GM12878 (cell line): ENCODE results near the gene DYNLL1. TPM values are rescaled to one million over a fixed set of nuclear protein-coding genes. Genes with fewer than 3 reads are reported as not detected.

Experiments used
- BCL11A ChIP-seq: IDR thresholded peaks from 2 replicates; pipeline ENCODE4 v1.6.1; 2011; ENCODE audit warnings: low read depth, low read length
- CBFB ChIP-seq: IDR thresholded peaks from 2 replicates; pipeline ENCODE4 v1.6.1; 2016; ENCODE audit warnings: antibody characterized with exemption, low read depth
- CBX3 ChIP-seq: fragments of 200-600 bp; sonication (generic); IDR thresholded peaks from 2 replicates; pipeline ENCODE4 v1.6.1; 2016; ENCODE audit warnings: low read depth, borderline replicate concordance
- DPF2 ChIP-seq: fragments of 450-650 bp; IDR thresholded peaks from 2 replicates; pipeline ENCODE4 v1.6.1; 2017; ENCODE audit warnings: mild to moderate bottlenecking
- ETV6 ChIP-seq, 2 experiments: fragments of 450-650 bp in 1 of 2; IDR thresholded peaks in 1 of 2; conservative IDR thresholded peaks in 1 of 2; 2 replicates each; pipeline ENCODE4 v1.6.1; 2014; ENCODE audit warnings: antibody characterized with exemption in 1 of 2, borderline replicate concordance in 1 of 2, low read depth in 1 of 2, mild to moderate bottlenecking in 1 of 2, moderate library complexity in 1 of 2
- EZH2 ChIP-seq: IDR thresholded peaks from 2 replicates; pipeline ENCODE4 v1.6.1; 2012; ENCODE audit warnings: low read depth, mild to moderate bottlenecking, control low read depth, inconsistent platforms, low read length, borderline replicate concordance; ENCODE audit not compliant: control insufficient read depth
- FOXK2 ChIP-seq: fragments of 450-650 bp; IDR thresholded peaks from 2 replicates; pipeline ENCODE4 v1.6.1; 2017; ENCODE audit warnings: mild to moderate bottlenecking, moderate library complexity
- GATAD2B ChIP-seq: fragments of 450-650 bp; conservative IDR thresholded peaks from 2 replicates; pipeline ENCODE4 v1.6.1; 2017; ENCODE audit warnings: low read depth, mild to moderate bottlenecking, moderate library complexity
- JUNB ChIP-seq: IDR thresholded peaks from 2 replicates; pipeline ENCODE4 v1.6.1; 2016; ENCODE audit warnings: antibody characterized with exemption, mild to moderate bottlenecking
- KDM1A ChIP-seq: fragments of 200-600 bp; sonication (generic); IDR thresholded peaks from 2 replicates; pipeline ENCODE4 v1.6.1; 2016; ENCODE audit warnings: borderline replicate concordance
- KLF5 ChIP-seq: fragments of 450-650 bp; IDR thresholded peaks from 2 replicates; pipeline ENCODE4 v1.6.1; 2014; ENCODE audit warnings: mild to moderate bottlenecking; ENCODE audit not compliant: partially characterized antibody
- MEF2B ChIP-seq: fragments of 450-650 bp; IDR thresholded peaks from 2 replicates; pipeline ENCODE4 v1.6.1; 2018; ENCODE audit warnings: mild to moderate bottlenecking, moderate library complexity; ENCODE audit not compliant: partially characterized antibody, poor library complexity, severe bottlenecking
- NBN ChIP-seq: fragments of 450-650 bp; IDR thresholded peaks from 2 replicates; pipeline ENCODE4 v1.6.1; 2016
- NFXL1 ChIP-seq: fragments of 450-650 bp; IDR thresholded peaks from 2 replicates; pipeline ENCODE4 v1.6.1; 2017; ENCODE audit warnings: antibody characterized with exemption, mild to moderate bottlenecking, borderline replicate concordance
- NR2C1 ChIP-seq: fragments of 450-650 bp; IDR thresholded peaks from 2 replicates; pipeline ENCODE4 v1.6.1; 2017; ENCODE audit warnings: antibody characterized with exemption, mild to moderate bottlenecking, moderate library complexity
- NRF1 ChIP-seq: conservative IDR thresholded peaks from 2 replicates; pipeline ENCODE4 v1.6.1; 2011; ENCODE audit warnings: mild to moderate bottlenecking, low read depth, low read length, improper control_type of control experiment
- PAX8 ChIP-seq: fragments of 450-650 bp; IDR thresholded peaks from 2 replicates; pipeline ENCODE4 v1.6.1; 2017; ENCODE audit warnings: mild to moderate bottlenecking, moderate library complexity
- PML ChIP-seq: IDR thresholded peaks from 2 replicates; pipeline ENCODE4 v1.6.1; 2012; ENCODE audit warnings: low read length, inconsistent platforms
- POLR2AphosphoS5 ChIP-seq: IDR thresholded peaks from 2 replicates; pipeline ENCODE4 v1.6.1; 2011; ENCODE audit warnings: mild to moderate bottlenecking, low read length, inconsistent platforms
- RAD51 ChIP-seq: fragments of 450-650 bp; IDR thresholded peaks from 2 replicates; pipeline ENCODE4 v1.6.1; 2016; ENCODE audit warnings: moderate library complexity, mild to moderate bottlenecking, inconsistent platforms
- RBBP5 ChIP-seq: fragments of 200-600 bp; sonication (generic); conservative IDR thresholded peaks from 2 replicates; pipeline ENCODE4 v1.6.1; 2016
- RFX5 ChIP-seq: IDR thresholded peaks from 2 replicates; pipeline ENCODE4 v1.6.1; 2011; ENCODE audit warnings: low read depth, low read length, improper control_type of control experiment
- SIN3A ChIP-seq: IDR thresholded peaks from 2 replicates; pipeline ENCODE4 v1.6.1; 2012; ENCODE audit warnings: low read depth, low read length, improper control_type of control experiment
- SMAD1 ChIP-seq: fragments of 450-650 bp; IDR thresholded peaks from 2 replicates; pipeline ENCODE4 v1.6.1; 2018; ENCODE audit warnings: mild to moderate bottlenecking, low read depth; ENCODE audit not compliant: partially characterized antibody
- SREBF2 ChIP-seq: IDR thresholded peaks from 2 replicates; pipeline ENCODE4 v1.6.1; 2012; ENCODE audit warnings: mild to moderate bottlenecking, low read length
- TCF7 ChIP-seq: IDR thresholded peaks from 2 replicates; pipeline ENCODE4 v1.6.1; 2014; ENCODE audit warnings: antibody characterized with exemption, borderline replicate concordance
- USF2 ChIP-seq: IDR thresholded peaks from 2 replicates; pipeline ENCODE4 v1.6.1; 2011; ENCODE audit warnings: low read depth, low read length, improper control_type of control experiment, borderline replicate concordance
- ZNF217 ChIP-seq: fragments of 450-650 bp; IDR thresholded peaks from 2 replicates; pipeline ENCODE4 v1.6.1; 2017; ENCODE audit warnings: antibody characterized with exemption, mild to moderate bottlenecking
- ZSCAN29 ChIP-seq: fragments of 450-650 bp; IDR thresholded peaks from 2 replicates; pipeline ENCODE4 v1.6.1; 2017; ENCODE audit warnings: mild to moderate bottlenecking, moderate library complexity
- ZZZ3 ChIP-seq: IDR thresholded peaks from 2 replicates; pipeline ENCODE4 v1.6.1; 2011; ENCODE audit warnings: low read depth; ENCODE audit not compliant: control insufficient read depth, insufficient read length
- polyA plus RNA-seq, 11 experiments: library from polyadenylated mRNA; depleted of rRNA in 4 of 11; unstranded in 6 of 11; stranded (reverse) in 5 of 11; fragments of >200 nt; fragmentation: Nextera tagmentation in 4 of 11; fragmentation: Illumina TruSeq in 1 of 11; extraction: Ambion mirVana in 4 of 11; extraction: Trizol in 1 of 11; gene quantifications; 1 replicate in 1 of 11; 2 replicates in 10 of 11; pipeline versions ENCODE4 v1.2.1 to v1.2.3, GENCODE V29; 2011 to 2016; ENCODE audit warnings: inconsistent platforms in 2 of 11, missing spikeins in 2 of 11, low read depth in 1 of 11
- total RNA-seq, 4 experiments: library from RNA; depleted of rRNA in 3 of 4; stranded (reverse); fragments of >200 nt in 3 of 4; fragmentation: Illumina TruSeq in 1 of 4; extraction: Trizol in 1 of 4; gene quantifications; 2 replicates each; pipeline versions ENCODE4 v1.2.1 to v1.2.3, GENCODE V29; 2013 to 2021
- TF ChIP-seq, protein P1 (sequence below): IDR thresholded peaks from 2 replicates; pipeline ENCODE4 v1.6.1; 2012; ENCODE audit warnings: low read length, inconsistent platforms

Gene DYNLL1
- total and polyA plus RNA-seq, 10 of the 15 experiments (the other 5 are each of a cell fraction or from before 2014, with no cell fraction given) = 239 to 796 (median 379) TPM

DNA sequence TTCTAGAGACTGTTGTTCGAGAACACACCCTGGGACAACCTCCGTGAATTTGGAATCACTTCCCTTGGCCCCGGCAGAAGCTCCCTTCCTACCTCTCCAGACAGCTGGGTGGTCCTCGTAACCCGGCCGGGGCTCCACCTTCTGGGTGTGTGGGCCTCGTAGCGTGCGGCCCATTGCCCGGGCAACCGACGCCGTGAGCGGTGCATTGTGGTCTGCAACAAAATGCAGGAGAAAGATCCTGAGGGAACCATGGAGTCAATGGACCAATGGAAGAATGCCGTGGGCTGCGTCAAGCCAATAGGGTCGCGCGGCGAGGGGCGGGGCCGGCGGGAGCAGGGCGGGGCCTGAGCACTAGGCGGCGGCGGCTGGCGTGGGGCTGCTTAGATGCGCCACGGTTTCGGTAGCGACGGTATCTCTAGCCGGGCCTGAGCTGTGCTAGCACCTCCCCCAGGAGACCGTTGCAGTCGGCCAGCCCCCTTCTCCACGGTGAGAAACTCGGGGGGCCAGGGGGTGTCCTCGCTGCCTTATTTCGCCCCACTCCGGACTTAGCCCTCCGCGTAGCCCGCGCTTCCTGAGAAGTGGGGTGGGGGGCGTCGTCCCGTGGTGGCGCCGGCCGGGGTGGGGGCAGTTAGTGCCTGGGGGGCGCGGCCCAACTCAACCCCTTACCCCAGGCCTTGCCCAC lies at the start of gene DYNLL1 (continued):
- TF ChIP-seq ZSCAN29 = no peak
- TF ChIP-seq GATAD2B = no peak
- TF ChIP-seq SMAD1 = no peak
- TF ChIP-seq KDM1A = no peak
- peak; percentile 99 for TF ChIP-seq POLR2AphosphoS5
- no peak for TF ChIP-seq USF2
- no peak for TF ChIP-seq EZH2
- TF ChIP-seq RFX5 = peak; percentile 69; the same call in 1 of the 2 replicates
- no peak for TF ChIP-seq PAX8
- TF ChIP-seq KLF5 = peak; percentile 71
- no peak for TF ChIP-seq ETV6 (conservative IDR thresholded peaks at IDR 0.05 in 1 of 2, IDR thresholded peaks at IDR 0.05 in 1 of 2; ENCODE audit: borderline replicate concordance in 1 of 2, low read depth in 1 of 2)
- TF ChIP-seq RBBP5 = no peak
- peak; percentile 100 for TF ChIP-seq MEF2B
- no peak for TF ChIP-seq NBN
- no peak for TF ChIP-seq NFXL1
- TF ChIP-seq CBFB = peak; percentile 77
- TF ChIP-seq DPF2 = no peak
- no peak for TF ChIP-seq BCL11A
- no peak for TF ChIP-seq TCF7
- TF ChIP-seq ZZZ3 = no peak
- TF ChIP-seq FOXK2 = no peak
- TF ChIP-seq ZNF217 = no peak
- no peak for TF ChIP-seq CBX3
- no peak for TF ChIP-seq NRF1
- no peak for TF ChIP-seq RAD51
- no peak for TF ChIP-seq SREBF2
- TF ChIP-seq JUNB = no peak
- TF ChIP-seq, protein P1, sequence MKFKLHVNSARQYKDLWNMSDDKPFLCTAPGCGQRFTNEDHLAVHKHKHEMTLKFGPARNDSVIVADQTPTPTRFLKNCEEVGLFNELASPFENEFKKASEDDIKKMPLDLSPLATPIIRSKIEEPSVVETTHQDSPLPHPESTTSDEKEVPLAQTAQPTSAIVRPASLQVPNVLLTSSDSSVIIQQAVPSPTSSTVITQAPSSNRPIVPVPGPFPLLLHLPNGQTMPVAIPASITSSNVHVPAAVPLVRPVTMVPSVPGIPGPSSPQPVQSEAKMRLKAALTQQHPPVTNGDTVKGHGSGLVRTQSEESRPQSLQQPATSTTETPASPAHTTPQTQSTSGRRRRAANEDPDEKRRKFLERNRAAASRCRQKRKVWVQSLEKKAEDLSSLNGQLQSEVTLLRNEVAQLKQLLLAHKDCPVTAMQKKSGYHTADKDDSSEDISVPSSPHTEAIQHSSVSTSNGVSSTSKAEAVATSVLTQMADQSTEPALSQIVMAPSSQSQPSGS = no peak
- TF ChIP-seq PML = peak; percentile 71; the same call in 1 of the 2 replicates
- TF ChIP-seq NR2C1 = no peak
- TF ChIP-seq SIN3A = peak; percentile 99
